DND-41 (cell line): Measurements from ENCODE around the gene EXOC4.

Experiments
- ATAC-seq: fragments of 200-7000 bp; cut with Tn5 transposase; 3 replicates; pipeline ENCODE4 v1.9.1; 2021; ENCODE audit warnings: low read depth; ENCODE audit not compliant: insufficient read depth
- DNase-seq: peaks from one replicate; pipeline ENCODE4 v3.0.0-alpha.2; 2020
- H2AFZ ChIP-seq: 2 replicates; pipeline ENCODE4 v1.6.0; 2012; ENCODE audit warnings: low read depth, low read length
- H3K27ac ChIP-seq: 2 replicates; pipeline ENCODE4 v1.5.1; 2012; ENCODE audit warnings: low read length, inconsistent platforms
- H3K27me3 ChIP-seq: fragments of 200-600 bp; sonication (generic); 2 replicates; pipeline ENCODE4 v1.6.0; 2012; ENCODE audit warnings: low read length, mild to moderate bottlenecking, inconsistent platforms; ENCODE audit not compliant: insufficient read depth, poor library complexity
- H3K36me3 ChIP-seq: 2 replicates; pipeline ENCODE4 v1.5.1; 2012; ENCODE audit warnings: low read length, inconsistent platforms; ENCODE audit not compliant: insufficient read depth
- H3K4me1 ChIP-seq: 2 replicates; pipeline ENCODE4 v1.5.1; 2012; ENCODE audit warnings: mild to moderate bottlenecking, low read length; ENCODE audit not compliant: insufficient read depth
- H3K4me2 ChIP-seq: 2 replicates; pipeline ENCODE4 v1.6.0; 2012; ENCODE audit warnings: mild to moderate bottlenecking, moderate library complexity, low read length, inconsistent platforms; ENCODE audit not compliant: insufficient read depth
- H3K4me3 ChIP-seq, 2 experiments: fragments of 200-600 bp in 1 of 2; shearing (Covaris generic) in 1 of 2; 2 replicates each; pipeline ENCODE4 v1.5.1; 2012 to 2016; ENCODE audit warnings: inconsistent platforms in 2 of 2, low read length in 2 of 2, mild to moderate bottlenecking in 2 of 2, low read depth in 1 of 2, moderate library complexity in 1 of 2
- H3K79me2 ChIP-seq: 2 replicates; pipeline ENCODE4 v1.6.0; 2012; ENCODE audit warnings: low read length, inconsistent platforms; ENCODE audit not compliant: insufficient read depth
- H3K9ac ChIP-seq: 2 replicates; pipeline ENCODE4 v1.6.0; 2012; ENCODE audit warnings: low read depth, mild to moderate bottlenecking, inconsistent platforms, low read length, moderate library complexity
- H3K9me3 ChIP-seq: 2 replicates; pipeline ENCODE4 v1.5.1; 2012; ENCODE audit warnings: low read length, moderate library complexity, mild to moderate bottlenecking, inconsistent platforms; ENCODE audit not compliant: insufficient read depth, severe bottlenecking
- H4K20me1 ChIP-seq: 2 replicates; pipeline ENCODE4 v1.6.0; 2012; ENCODE audit warnings: low read length; ENCODE audit not compliant: insufficient read depth
- CTCF ChIP-seq: IDR thresholded peaks from 2 replicates; pipeline ENCODE4 v1.5.1; 2012; ENCODE audit warnings: borderline replicate concordance, low read length, moderate library complexity, mild to moderate bottlenecking; ENCODE audit not compliant: poor library complexity, severe bottlenecking; ENCODE audit errors: extremely low read depth
- EZH2 ChIP-seq: IDR thresholded peaks from 3 replicates; pipeline ENCODE4 v1.6.1; 2012; ENCODE audit warnings: borderline replicate concordance, low read depth, mild to moderate bottlenecking, moderate library complexity, low read length, inconsistent platforms; ENCODE audit not compliant: severe bottlenecking

EXOC4 gene

GRCh38 chr7:133284092-133284491 lies 31.2 kb downstream of the EXOC4 start:
- no peak overlapping the region for H3K9ac ChIP-seq
- ATAC-seq (no peak), DNase-seq (no peak)
- no peaks in the 10 kb centered on the region for H3K4me1 ChIP-seq
- no peak overlapping the region for H3K4me2 ChIP-seq
- no peak overlapping the region for H3K4me3 ChIP-seq
- H3K27ac ChIP-seq: no peak overlapping the region
- H2AFZ ChIP-seq: no peak overlapping the region
- H3K79me2 ChIP-seq: peaks cover 11% of the 10 kb centered on the region
- H3K27me3 ChIP-seq: no peaks in the 10 kb centered on the region
- TF ChIP-seq CTCF (no peak), EZH2 (no peak)
- no peaks in the 10 kb centered on the region for H3K9me3 ChIP-seq
- no peaks in the 10 kb centered on the region for H4K20me1 ChIP-seq
- peaks cover 24% of the 10 kb centered on the region for H3K36me3 ChIP-seq

GRCh38 chr7:133288970-133289369 lies 36.1 kb downstream of the EXOC4 start:
- Histone ChIP-seq H3K9me3 (no peaks in the 10 kb centered on the region), H3K36me3 (peaks cover 58% of the 10 kb centered on the region), H2AFZ (no peak overlapping the region), H3K4me3 (no peak overlapping the region), H3K27me3 (no peaks in the 10 kb centered on the region), H3K4me1 (no peaks in the 10 kb centered on the region), H3K79me2 (peaks cover 7% of the 10 kb centered on the region), H4K20me1 (no peaks in the 10 kb centered on the region), H3K9ac (no peak overlapping the region), H3K27ac (no peak overlapping the region), H3K4me2 (no peak overlapping the region)
- no peak for ATAC-seq
- no peak for DNase-seq
- TF ChIP-seq CTCF: no peak
- TF ChIP-seq EZH2: no peak

- H3K27me3 ChIP-seq: no peaks in the 10 kb centered on the region
- no peak overlapping the region for H3K4me2 ChIP-seq
- H3K27ac ChIP-seq: no peak overlapping the region
- no peaks in the 10 kb centered on the region for H3K4me1 ChIP-seq
- H3K9me3 ChIP-seq: no peaks in the 10 kb centered on the region
- H3K79me2 ChIP-seq: peaks cover 4% of the 10 kb centered on the region
- no peak for TF ChIP-seq CTCF
- no peaks in the 10 kb centered on the region for H4K20me1 ChIP-seq
- DNase-seq: no peak
- ATAC-seq: no peak
- H3K9ac ChIP-seq: no peak overlapping the region
- no peak overlapping the region for H2AFZ ChIP-seq
- H3K4me3 ChIP-seq: no peak overlapping the region
- H3K36me3 ChIP-seq: peaks cover 56% of the 10 kb centered on the region
Observed at GRCh38 chr7:133290041-133290440, 37.2 kb downstream of the EXOC4 start.
